Testis (tissue), 2 donors: ENCODE measurements around the gene TARBP2.

Experiments used
- CTCF ChIP-seq, 3 experiments: fragments of 450-650 bp in 2 of 3; fragments of 200-600 bp in 1 of 3; sonication (generic) in 1 of 3; IDR thresholded peaks; one replicate each; pipeline ENCODE4 v1.5.1; 2016 to 2019; ENCODE audit warnings: antibody characterized with exemption in 3 of 3, mild to moderate bottlenecking in 2 of 3, moderate library complexity in 1 of 3
- POLR2A ChIP-seq: fragments of 450-650 bp; IDR thresholded peaks from one replicate; pipeline ENCODE4 v1.6.1; 2017; ENCODE audit warnings: antibody characterized with exemption, mild to moderate bottlenecking, moderate library complexity

- TF ChIP-seq CTCF (IDR thresholded peaks at IDR 0.05) (no peak), POLR2A (no peak)
Measured at GRCh38 chr12:53453953-53454640, 47.0 kb upstream of the TARBP2 start.
